Ovary (tissue), 3 donors: ENCODE results near the gene ERICH6.

Source experiments
- POLR2A ChIP-seq: fragments of 450-650 bp; IDR thresholded peaks from one replicate; pipeline ENCODE4 v1.6.1; 2017; ENCODE audit warnings: antibody characterized with exemption, mild to moderate bottlenecking, moderate library complexity
- TF ChIP-seq, protein P1 (sequence below), 3 donors: fragments of 450-650 bp in 2 of 3; fragments of 200-600 bp in 1 of 3; IDR thresholded peaks; one replicate each; pipeline versions ENCODE4 v1.5.1 to v1.8.0; 2016 to 2022; ENCODE audit warnings: antibody characterized with exemption in 3 of 3, mild to moderate bottlenecking in 1 of 3
- donor health status: DM: no; HTN: no; CAD: no.

DNA sequence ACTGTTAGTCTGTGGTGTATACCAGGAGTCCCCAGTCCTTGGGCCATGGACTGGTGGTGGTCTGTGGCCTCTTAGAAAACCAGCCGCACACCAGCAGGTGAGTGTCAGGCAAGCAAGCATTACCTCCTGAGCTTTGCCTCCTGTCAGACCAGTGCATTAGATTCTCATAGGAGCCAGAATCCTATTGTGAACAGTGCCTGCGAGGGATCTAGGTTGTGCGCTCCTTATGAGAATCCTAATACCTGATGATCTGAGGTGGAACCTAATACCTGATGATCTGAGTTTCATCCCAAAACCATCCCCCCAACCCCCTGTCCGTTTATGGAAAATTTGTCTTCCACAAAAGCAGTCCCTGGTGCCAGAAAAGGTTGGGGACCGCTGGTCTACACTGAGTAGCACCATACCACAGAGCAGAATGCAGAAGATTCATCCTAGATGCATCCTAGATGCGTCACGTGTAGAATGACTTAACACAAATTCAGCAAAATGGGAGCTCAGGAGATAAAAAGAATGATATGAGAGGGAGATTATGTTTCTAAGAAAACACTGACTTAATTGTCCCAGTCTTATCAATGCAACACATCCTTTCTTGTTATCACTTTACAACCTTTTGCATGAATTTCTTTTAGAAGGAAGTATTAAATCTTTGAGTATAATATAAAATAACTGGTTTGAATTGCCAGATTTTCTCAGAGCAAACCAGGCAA is 72.1 kb downstream of the ERICH6 start:
- TF ChIP-seq POLR2A = no peak
- TF ChIP-seq, protein P1, sequence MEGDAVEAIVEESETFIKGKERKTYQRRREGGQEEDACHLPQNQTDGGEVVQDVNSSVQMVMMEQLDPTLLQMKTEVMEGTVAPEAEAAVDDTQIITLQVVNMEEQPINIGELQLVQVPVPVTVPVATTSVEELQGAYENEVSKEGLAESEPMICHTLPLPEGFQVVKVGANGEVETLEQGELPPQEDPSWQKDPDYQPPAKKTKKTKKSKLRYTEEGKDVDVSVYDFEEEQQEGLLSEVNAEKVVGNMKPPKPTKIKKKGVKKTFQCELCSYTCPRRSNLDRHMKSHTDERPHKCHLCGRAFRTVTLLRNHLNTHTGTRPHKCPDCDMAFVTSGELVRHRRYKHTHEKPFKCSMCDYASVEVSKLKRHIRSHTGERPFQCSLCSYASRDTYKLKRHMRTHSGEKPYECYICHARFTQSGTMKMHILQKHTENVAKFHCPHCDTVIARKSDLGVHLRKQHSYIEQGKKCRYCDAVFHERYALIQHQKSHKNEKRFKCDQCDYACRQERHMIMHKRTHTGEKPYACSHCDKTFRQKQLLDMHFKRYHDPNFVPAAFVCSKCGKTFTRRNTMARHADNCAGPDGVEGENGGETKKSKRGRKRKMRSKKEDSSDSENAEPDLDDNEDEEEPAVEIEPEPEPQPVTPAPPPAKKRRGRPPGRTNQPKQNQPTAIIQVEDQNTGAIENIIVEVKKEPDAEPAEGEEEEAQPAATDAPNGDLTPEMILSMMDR (IDR thresholded peaks at IDR 0.05) = no peak
